OCI-LY1 (cell line): ENCODE data around the gene PID1.

Source experiments
- EZH2 ChIP-seq: fragments of 200-600 bp; sonication (generic), shearing (Covaris generic); IDR thresholded peaks from 2 replicates; pipeline ENCODE4 v1.8.0; 2017; ENCODE audit warnings: borderline replicate concordance, mixed run types, mild to moderate bottlenecking, antibody characterized with exemption, low read length, moderate library complexity, mixed read lengths
- TF ChIP-seq, protein P1 (sequence below): fragments of 200-600 bp; sonication (generic), shearing (Covaris generic); IDR thresholded peaks from 2 replicates; pipeline ENCODE4 v1.5.1; 2017; ENCODE audit warnings: mild to moderate bottlenecking, antibody characterized with exemption, low read length, moderate library complexity, mixed read lengths

GRCh38 chr2:228986961-228987360 is 284.1 kb downstream of the PID1 start:
- TF ChIP-seq EZH2: no peak
- TF ChIP-seq, protein P1, sequence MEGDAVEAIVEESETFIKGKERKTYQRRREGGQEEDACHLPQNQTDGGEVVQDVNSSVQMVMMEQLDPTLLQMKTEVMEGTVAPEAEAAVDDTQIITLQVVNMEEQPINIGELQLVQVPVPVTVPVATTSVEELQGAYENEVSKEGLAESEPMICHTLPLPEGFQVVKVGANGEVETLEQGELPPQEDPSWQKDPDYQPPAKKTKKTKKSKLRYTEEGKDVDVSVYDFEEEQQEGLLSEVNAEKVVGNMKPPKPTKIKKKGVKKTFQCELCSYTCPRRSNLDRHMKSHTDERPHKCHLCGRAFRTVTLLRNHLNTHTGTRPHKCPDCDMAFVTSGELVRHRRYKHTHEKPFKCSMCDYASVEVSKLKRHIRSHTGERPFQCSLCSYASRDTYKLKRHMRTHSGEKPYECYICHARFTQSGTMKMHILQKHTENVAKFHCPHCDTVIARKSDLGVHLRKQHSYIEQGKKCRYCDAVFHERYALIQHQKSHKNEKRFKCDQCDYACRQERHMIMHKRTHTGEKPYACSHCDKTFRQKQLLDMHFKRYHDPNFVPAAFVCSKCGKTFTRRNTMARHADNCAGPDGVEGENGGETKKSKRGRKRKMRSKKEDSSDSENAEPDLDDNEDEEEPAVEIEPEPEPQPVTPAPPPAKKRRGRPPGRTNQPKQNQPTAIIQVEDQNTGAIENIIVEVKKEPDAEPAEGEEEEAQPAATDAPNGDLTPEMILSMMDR: no peak
